WTC11 (cell line): ENCODE measurements around the gene TMEM131L.

Experiments
- CREM ChIP-seq: sonication (generic); formaldehyde crosslinking; IDR thresholded peaks from 2 replicates; pipeline ENCODE4 v1.8.1; 2022; ENCODE audit warnings: mild to moderate bottlenecking, missing genetic modification reagents, moderate library complexity
- TF ChIP-seq, protein P1 (sequence below): fragments of 200-600 bp; IDR thresholded peaks from 2 replicates; pipeline ENCODE4 v1.8.0; 2022; ENCODE audit warnings: antibody characterized with exemption

GRCh38 chr4:153466081-153466948 is at the start of gene TMEM131L:
- TF ChIP-seq, protein P1, sequence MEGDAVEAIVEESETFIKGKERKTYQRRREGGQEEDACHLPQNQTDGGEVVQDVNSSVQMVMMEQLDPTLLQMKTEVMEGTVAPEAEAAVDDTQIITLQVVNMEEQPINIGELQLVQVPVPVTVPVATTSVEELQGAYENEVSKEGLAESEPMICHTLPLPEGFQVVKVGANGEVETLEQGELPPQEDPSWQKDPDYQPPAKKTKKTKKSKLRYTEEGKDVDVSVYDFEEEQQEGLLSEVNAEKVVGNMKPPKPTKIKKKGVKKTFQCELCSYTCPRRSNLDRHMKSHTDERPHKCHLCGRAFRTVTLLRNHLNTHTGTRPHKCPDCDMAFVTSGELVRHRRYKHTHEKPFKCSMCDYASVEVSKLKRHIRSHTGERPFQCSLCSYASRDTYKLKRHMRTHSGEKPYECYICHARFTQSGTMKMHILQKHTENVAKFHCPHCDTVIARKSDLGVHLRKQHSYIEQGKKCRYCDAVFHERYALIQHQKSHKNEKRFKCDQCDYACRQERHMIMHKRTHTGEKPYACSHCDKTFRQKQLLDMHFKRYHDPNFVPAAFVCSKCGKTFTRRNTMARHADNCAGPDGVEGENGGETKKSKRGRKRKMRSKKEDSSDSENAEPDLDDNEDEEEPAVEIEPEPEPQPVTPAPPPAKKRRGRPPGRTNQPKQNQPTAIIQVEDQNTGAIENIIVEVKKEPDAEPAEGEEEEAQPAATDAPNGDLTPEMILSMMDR: no peak
- TF ChIP-seq CREM (CRISPR knock-in tag): no peak
